GM21825 (cell line): ENCODE data around the gene CCDC141.
A peak's percentile ranks its signal among the peaks of the same experiment; 100 is the strongest.
"Not testable (repeated sequence)": the region's sequence is repeated elsewhere in the genome, so short reads cannot be mapped to it uniquely, and the experiment has no call there.

ENCODE experiments used
- ATAC-seq: cut with Tn5 transposase; IDR thresholded peaks from one replicate; pipeline ENCODE4 v1.9.1; 2021; ENCODE audit warnings: mild to moderate bottlenecking, moderate library complexity; ENCODE audit not compliant: unreplicated experiment

Gene CCDC141

GRCh38 chr2:179045602-179046001 lies 4.3 kb downstream of the CCDC141 start:
- ATAC-seq = not testable (repeated sequence)

GRCh38 chr2:179044500-179044899 lies 5.4 kb downstream of the CCDC141 start:
- no peak for ATAC-seq

- no peak for ATAC-seq
Measured at GRCh38 chr2:179037807-179038206, 12.1 kb downstream of the CCDC141 start.

- no peak for ATAC-seq
Measured at GRCh38 chr2:179036353-179036905, 13.5 kb downstream of the CCDC141 start.

GRCh38 chr2:179031731-179032408 lies 18.1 kb downstream of the CCDC141 start:
- peak; percentile 92 for ATAC-seq

- no peak for ATAC-seq
Measured at GRCh38 chr2:179024445-179024844, 25.5 kb downstream of the CCDC141 start.

- no peak for ATAC-seq
Measured at GRCh38 chr2:179022685-179023084, 27.3 kb downstream of the CCDC141 start.

GRCh38 chr2:179021258-179021657 lies 28.7 kb downstream of the CCDC141 start:
- peak; percentile 69 for ATAC-seq

- peak; percentile 62 for ATAC-seq
Measured at GRCh38 chr2:179020156-179020750, 29.7 kb downstream of the CCDC141 start.

- no peak for ATAC-seq
Measured at GRCh38 chr2:179019260-179019659, 30.7 kb downstream of the CCDC141 start.

GRCh38 chr2:179017773-179018357 lies 32.1 kb downstream of the CCDC141 start:
- ATAC-seq = no peak

- ATAC-seq = not testable (repeated sequence)
Measured at GRCh38 chr2:179014189-179014588, 35.7 kb downstream of the CCDC141 start.

- no peak for ATAC-seq
Measured at GRCh38 chr2:179005976-179006375, 44.0 kb downstream of the CCDC141 start.

GRCh38 chr2:178999476-178999875 lies 50.5 kb downstream of the CCDC141 start:
- no peak for ATAC-seq

GRCh38 chr2:178998539-178998938 lies 51.4 kb downstream of the CCDC141 start:
- no peak for ATAC-seq

- ATAC-seq = no peak
Measured at GRCh38 chr2:178997477-178997876, 52.5 kb downstream of the CCDC141 start.

GRCh38 chr2:178997067-178997466 lies 52.9 kb downstream of the CCDC141 start:
- no peak for ATAC-seq

- no peak for ATAC-seq
Measured at GRCh38 chr2:178994264-178994663, 55.7 kb downstream of the CCDC141 start.

GRCh38 chr2:178993788-178994187 lies 56.1 kb downstream of the CCDC141 start:
- ATAC-seq = no peak

GRCh38 chr2:178992719-178993118 lies 57.2 kb downstream of the CCDC141 start:
- not testable (repeated sequence) for ATAC-seq

- ATAC-seq = no peak
Measured at GRCh38 chr2:178990533-178991241, 59.2 kb downstream of the CCDC141 start.
